ENCODE results near the gene SLC44A1. TPM values are rescaled to one million over a fixed set of nuclear protein-coding genes. Genes with fewer than 3 reads are reported as not detected.

SLC44A1 gene
- total RNA-seq, 6 experiments from 2014 or later: 46.6 to 66.3 (median 56.0) TPM

- H3K4me3 Mint-ChIP-seq: no peak overlapping the region
- no peak overlapping the region for H3K27ac Mint-ChIP-seq
- no peak for DNase-seq
- no peak for TF ChIP-seq CTCF (IDR thresholded peaks at IDR 0.05)
- peaks cover 11% of the 10 kb centered on the region for H3K36me3 Mint-ChIP-seq (ENCODE audit: low read depth)
- H3K27me3 Mint-ChIP-seq (ENCODE audit: insufficient read depth): no peaks in the 10 kb centered on the region; the same call in 1 of the 2 replicates
- peaks cover 21% of the 10 kb centered on the region for H3K9me3 Mint-ChIP-seq
- H3K4me1 Mint-ChIP-seq (ENCODE audit: low read depth): peaks cover 16% of the 10 kb centered on the region; the same call in 1 of the 2 replicates
Measured at GRCh38 chr9:105219291-105219805, 25.1 kb upstream of the SLC44A1 start.

GRCh38 chr9:105220451-105220850 is 24.0 kb upstream of the SLC44A1 start:
- TF ChIP-seq CTCF (IDR thresholded peaks at IDR 0.05): no peak
- no peaks in the 10 kb centered on the region; the same call in 1 of the 2 replicates for H3K27me3 Mint-ChIP-seq (ENCODE audit: insufficient read depth)

GRCh38 chr9:105223544-105224140 is 20.8 kb upstream of the SLC44A1 start:
- H3K36me3 Mint-ChIP-seq (ENCODE audit: low read depth): peaks cover 16% of the 10 kb centered on the region
- no peak overlapping the region for H3K4me3 Mint-ChIP-seq
- H3K9me3 Mint-ChIP-seq: peaks cover 29% of the 10 kb centered on the region
- 0 out of 2 replicates have a peak, but pooled peaks cover 5% of the 10 kb centered on the region for H3K4me1 Mint-ChIP-seq (ENCODE audit: low read depth)
- DNase-seq: no peak
- no peaks in the 10 kb centered on the region; the same call in 1 of the 2 replicates for H3K27me3 Mint-ChIP-seq (ENCODE audit: insufficient read depth)
- H3K27ac Mint-ChIP-seq: no peak overlapping the region
- no peak for TF ChIP-seq CTCF (IDR thresholded peaks at IDR 0.05)

More at GRCh38 chr9:105220451-105220850, 24.0 kb upstream of the SLC44A1 start:
- no peak overlapping the region for H3K27ac Mint-ChIP-seq
- H3K4me1 Mint-ChIP-seq (ENCODE audit: low read depth): peaks cover 16% of the 10 kb centered on the region; the same call in 1 of the 2 replicates
- H3K4me3 Mint-ChIP-seq: no peak overlapping the region
- no peak for DNase-seq
- peaks cover 16% of the 10 kb centered on the region for H3K36me3 Mint-ChIP-seq (ENCODE audit: low read depth)
- H3K9me3 Mint-ChIP-seq: peaks cover 29% of the 10 kb centered on the region

GRCh38 chr9:105226055-105226454 is 18.4 kb upstream of the SLC44A1 start:
- no peak for DNase-seq
- H3K27me3 Mint-ChIP-seq (ENCODE audit: insufficient read depth): no peaks in the 10 kb centered on the region; the same call in 1 of the 2 replicates
- H3K9me3 Mint-ChIP-seq: peaks cover 29% of the 10 kb centered on the region
- no peak overlapping the region for H3K27ac Mint-ChIP-seq
- H3K36me3 Mint-ChIP-seq (ENCODE audit: low read depth): peaks cover 16% of the 10 kb centered on the region
- no peaks in the 10 kb centered on the region for H3K4me1 Mint-ChIP-seq (ENCODE audit: low read depth)
- TF ChIP-seq CTCF (IDR thresholded peaks at IDR 0.05): no peak
- H3K4me3 Mint-ChIP-seq: no peak overlapping the region

- H3K27me3 Mint-ChIP-seq (ENCODE audit: insufficient read depth): no peaks in the 10 kb centered on the region
- H3K27ac Mint-ChIP-seq: no peak overlapping the region
- no peak for TF ChIP-seq CTCF (IDR thresholded peaks at IDR 0.05)
- H3K36me3 Mint-ChIP-seq (ENCODE audit: low read depth): no peaks in the 10 kb centered on the region
- no peaks in the 10 kb centered on the region for H3K9me3 Mint-ChIP-seq
- H3K4me1 Mint-ChIP-seq (ENCODE audit: low read depth): no peaks in the 10 kb centered on the region
- DNase-seq: no peak
- H3K4me3 Mint-ChIP-seq: no peak overlapping the region
Measured at GRCh38 chr9:105232207-105232606, 12.2 kb upstream of the SLC44A1 start.

All from HFFc6 (cell line).